ENCODE results near the gene CACNB1.

Gene CACNB1

DNA sequence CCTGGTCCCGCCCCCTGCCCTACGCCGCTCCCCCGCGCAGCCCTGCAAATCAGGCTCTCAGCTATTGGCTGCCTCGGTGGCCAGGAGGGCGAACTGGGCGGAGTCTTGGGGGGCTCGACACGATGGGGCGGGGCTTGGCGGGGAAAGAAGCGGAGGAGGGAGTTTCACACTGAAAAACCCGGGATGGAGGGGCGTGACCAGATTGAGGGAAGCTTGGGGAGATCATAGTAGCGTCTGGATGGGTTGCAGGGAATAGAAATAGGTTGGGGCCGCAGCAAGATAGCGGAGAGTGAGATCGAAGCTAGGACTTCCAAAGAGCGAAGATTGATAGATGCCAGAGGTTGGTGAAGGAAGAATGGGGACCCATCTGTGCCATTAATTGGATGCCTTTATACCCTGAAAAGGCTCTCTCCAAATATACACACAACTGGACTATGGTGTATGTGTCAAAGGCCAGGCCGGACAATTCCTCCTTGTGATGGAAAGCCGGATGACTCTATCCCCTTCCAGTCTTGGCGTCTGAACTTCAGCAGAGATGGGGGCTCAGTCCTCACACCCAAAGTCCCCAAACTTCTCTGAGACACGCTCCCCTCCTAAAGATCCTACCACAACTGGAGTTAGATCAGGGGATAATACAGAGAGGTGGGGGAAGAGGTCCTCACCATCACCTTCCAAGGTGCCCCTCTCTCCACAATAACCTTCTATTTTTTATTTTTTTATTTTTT is 28.7 kb upstream of the CACNB1 start:
- DNase-seq, result peak; percentile 70

DNA sequence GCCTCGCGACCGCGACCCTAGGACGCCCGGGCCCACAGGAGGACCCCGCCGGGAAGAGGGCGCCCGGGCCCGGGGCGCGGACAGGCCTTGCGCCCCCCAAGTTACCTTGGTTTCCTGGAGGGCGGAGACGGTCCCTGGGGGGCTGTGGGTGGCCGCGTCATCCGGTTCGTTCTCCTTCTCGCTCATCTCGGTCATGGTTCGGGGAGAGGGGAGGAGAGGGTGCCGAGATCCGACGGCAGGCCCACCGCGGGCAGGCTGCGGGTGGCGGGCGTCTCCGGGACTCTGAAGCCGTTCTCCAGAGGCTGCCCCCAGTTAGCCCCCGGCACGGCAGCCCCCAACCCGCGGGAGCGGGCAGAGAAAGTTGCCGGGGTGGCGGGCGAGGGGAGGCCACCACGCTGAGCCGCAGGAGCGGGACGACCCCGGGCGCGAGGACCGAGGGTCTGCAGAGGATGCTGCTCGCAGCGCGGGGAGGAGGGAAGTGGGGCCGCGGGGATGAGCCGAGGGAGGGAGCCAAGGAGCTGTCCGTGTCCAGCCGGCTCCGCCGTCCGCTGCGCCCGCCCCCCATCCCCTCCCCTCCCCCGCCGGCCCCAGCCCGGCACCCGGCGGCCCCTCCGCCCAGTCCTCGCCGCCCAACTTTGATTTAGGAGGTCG is 28.0 kb upstream of the CACNB1 start, which contains the start of gene STAC2:
Gene STAC2, minus strand, starts transcription at position 638 of the 651 bp plus-strand sequence. Its CDS starts 443 bp downstream, at position 195.
- no peak for DNase-seq

DNA sequence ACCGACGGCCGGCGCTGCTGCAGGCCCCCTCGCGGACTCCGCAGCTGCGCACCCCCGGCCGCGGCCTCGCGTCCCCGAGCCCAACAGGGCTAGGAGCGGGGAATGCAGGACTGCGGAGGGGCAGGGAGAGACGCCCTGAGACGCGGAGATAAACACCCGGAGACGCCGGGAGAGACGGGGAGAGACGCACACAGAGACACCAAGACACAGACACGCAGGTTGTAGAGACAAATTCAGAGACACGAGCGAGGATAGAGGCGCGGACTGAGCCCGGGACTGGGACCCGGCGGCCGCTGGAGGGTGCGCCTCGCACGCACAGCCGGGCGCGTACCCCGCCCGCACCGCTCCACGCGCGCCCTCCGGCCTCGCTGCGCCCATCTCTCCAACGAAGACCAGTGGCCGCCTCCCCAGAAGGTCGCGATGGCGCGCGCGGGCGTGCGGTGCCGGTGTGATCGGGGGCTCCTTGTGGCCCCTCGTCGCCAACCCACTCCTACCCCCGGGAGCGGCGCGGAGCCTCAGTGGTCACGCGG is 27.4 kb upstream of the CACNB1 start:
- DNase-seq, result no peak

DNA sequence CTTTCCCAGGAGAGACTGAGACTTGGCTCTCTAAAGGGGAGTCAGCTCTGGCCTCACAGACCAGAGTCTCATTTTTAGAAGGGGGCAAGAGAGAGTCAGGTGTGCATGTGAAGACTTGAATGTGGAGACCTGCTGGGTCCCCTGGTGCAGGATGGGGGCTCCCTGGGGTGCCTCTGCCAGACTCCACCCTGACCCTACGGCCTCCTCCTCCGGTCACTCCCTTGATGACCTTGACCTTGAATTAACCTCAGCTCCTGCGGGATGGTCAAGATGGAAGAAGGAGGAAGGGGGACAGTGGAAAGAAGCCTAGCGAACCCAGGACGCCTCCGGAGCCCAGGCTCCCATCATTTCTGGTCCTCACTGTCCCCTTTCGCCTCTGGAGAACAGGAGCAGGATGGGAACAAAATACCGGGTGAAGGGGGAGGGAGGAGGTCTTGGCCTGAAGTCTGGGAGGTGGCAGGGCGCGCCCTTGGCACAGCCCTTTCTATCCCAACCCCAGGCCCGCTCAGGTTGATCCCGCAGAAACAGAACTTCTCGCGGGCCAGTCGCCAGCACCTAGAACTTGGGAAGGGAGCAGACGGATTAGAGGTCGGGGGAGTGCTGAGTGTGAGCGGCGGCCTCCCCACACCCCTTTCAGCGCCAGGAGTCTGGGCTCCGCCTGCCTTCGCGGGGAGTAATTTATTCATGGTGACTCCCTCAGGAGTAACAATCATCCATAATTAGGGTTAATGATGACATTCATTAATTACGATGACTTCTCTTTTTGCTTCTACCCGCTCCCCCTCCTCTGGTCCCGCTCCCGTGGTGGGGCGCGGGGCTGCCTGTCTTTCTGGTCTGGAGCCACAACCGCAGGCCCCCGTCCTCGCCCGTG is 26.7 kb upstream of the CACNB1 start:
- no peak for DNase-seq

DNA sequence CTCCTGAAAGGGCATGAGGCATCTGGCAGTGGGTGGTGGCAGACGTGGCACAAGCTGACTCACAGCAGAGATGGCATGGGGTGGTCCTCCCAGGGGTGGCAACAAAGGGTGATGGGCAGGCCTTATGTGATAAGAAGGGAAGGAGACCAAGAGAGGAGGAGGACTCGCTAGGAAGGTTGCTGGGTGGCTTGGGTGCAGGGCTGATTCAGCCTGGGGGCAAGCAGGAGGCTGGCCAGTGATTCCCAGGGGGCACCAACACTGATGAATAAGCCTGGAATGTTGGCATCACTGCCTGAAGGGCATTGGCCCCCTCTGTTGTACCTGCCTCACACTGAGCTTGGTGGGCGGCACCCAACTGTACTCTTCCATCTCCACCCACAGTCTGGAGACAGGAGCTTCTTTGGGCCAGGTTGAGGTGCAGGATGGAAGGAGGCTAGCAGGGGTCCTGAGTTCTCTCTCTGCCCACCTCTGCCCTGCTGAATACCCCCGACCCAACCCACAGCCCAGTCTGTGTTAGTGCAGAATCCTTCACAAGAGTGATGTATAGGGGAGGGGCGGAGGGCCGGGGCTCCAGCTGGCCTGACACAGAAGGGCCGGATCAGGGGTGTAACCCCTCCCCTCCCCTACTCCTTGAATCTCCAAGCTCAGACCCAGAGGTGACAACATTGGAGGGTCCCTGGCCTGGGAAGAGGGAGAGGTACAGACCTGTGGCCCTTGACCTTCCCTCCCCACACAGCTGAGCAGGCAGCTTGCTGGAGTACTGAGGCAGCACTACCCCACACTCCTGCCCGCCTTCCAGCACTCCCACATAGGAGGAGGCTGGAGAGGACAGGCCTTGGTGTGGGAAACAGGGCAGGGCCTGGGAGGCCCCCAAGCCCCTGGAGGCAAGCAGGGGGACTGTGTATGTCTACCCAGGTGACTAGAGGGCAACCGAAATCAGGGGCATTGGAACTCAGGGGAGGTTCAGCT is 25.7 kb upstream of the CACNB1 start:
- peak; percentile 36 for DNase-seq

DNA sequence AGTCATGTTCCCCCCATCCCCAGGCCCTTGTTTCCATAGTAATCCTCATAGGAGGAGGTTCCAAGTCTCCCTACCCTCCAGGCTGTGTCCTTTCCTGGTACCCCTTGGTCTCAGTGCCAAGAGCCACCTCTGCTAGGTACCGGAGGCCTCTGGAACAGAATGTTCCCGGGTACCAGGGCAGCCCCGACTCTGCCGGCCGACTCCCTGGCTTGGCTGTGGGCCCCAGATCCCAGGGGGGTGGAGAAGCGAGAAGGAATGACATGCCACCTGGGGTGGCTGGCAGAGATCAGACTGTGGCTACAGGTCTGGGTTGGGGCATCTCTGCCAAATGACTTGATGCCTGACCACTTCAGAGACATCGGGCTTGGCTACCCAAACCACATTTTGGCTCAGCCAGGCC is 24.7 kb upstream of the CACNB1 start:
- no peak for DNase-seq

DNA sequence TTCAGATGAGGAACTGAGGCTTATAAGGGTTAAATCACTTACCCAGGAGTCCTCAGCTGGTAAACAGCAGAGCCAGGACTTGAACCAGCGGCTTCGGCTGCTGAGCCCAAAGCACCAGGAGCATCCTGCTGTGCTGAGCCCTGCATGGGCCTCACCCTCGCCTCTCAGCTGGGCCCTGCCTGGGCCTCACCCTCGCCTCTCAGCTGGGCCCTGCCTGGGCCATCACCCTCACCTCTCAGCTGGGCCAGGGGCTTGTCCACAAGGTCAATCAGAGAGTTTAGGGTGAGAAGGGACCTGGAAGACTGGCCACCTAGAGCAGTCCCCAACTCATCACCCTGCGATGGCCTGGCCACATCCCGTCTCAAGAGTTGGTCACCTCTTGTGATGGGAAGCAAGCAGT is 24.1 kb upstream of the CACNB1 start:
- no peak for DNase-seq

DNA sequence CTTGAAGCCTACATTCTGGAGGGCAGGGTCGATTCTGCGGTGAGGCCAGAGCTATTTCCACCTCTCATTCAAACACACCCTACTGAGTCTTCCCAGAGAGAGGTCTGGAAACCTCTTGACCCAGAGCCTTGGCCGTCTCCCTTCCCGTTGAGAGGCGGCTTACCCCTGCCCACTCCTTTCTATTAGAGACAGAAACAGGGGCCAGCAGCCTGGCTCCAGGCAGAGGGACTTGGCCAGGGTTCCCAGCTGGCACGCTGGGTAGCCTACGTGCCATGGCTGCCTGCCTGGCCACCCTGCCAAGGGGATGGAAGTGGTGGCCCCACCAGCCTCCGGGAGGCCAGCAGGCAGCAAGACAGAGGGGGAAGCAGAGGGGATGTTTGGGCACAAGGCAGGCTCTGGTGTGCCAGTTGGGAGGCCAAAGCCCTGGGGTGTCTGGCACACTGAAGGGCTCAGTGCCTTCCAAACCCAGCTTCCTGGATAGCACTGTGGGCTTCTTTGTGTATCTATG is 22.2 kb upstream of the CACNB1 start:
- no peak for DNase-seq

DNA sequence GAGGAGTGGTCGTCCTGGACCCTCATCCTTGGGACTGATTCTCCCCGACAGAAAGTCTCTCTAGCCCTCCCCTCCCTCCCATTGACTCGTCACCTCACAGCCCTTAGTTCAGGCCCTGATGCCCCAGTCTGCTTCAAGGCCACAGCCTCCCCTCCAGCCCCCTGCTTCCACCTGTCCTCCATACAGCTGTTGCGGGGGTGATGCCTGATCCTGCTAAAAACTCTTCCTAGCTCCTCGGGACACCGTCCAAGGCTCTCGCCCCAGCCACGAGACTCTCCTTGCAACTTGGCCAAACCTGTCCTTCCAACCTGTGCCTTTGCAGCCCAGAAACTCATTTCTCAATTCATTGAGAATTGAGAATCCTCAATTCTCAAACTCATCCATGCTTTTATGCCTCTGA is 21.4 kb upstream of the CACNB1 start:
- no peak for DNase-seq

DNA sequence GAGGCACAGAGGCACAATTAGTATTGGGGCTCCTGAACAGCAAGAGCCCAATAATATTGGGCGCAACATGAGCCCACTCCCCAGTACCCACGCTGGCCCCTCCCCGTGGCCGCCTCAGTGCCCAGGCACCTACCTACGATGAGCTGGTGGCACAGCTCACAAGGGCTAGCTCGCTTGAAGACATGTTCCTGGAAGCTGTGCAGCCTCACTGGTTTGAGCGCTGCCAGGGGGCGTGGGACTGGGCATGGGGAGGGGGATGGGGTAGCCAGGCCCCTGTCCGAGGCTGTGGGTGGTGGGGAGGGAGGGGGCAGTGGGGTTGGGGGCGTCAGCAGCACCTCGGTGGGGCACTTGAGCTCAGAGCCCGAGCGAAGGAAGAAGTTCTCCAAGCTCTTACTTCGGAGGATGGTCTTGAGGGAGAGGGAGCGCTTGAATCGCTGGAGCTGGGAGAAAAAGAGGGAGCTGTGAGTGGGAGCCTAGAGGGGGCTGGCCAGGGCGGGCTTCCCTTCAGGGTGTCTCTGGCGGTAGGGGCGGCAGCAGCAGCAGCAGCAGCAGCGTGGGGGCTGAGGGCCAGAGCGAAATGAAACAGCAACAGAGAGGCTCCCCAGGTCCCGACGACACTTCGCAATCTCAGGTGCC is 20.4 kb upstream of the CACNB1 start:
- no peak for DNase-seq

DNA sequence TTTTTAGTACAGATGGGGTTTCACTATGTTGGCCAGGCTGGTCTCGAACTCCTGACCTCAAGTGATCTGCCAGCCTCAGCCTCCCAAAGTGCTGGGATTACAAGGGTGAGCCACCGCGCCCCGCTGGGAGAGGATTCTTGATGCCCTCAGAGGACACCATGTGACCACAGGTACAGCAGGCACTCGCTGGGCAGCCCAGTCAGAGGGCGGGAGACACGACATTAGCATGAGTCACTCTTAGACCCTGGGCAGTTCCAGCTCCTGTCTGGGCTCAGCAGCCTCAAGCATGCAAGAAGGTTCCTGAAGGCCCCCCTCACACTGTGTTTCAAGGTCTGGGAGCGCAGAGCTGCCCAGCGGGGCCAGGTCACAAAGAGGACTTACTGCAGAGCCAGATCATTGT is 16.4 kb upstream of the CACNB1 start:
- peak; percentile 60 for DNase-seq

DNA sequence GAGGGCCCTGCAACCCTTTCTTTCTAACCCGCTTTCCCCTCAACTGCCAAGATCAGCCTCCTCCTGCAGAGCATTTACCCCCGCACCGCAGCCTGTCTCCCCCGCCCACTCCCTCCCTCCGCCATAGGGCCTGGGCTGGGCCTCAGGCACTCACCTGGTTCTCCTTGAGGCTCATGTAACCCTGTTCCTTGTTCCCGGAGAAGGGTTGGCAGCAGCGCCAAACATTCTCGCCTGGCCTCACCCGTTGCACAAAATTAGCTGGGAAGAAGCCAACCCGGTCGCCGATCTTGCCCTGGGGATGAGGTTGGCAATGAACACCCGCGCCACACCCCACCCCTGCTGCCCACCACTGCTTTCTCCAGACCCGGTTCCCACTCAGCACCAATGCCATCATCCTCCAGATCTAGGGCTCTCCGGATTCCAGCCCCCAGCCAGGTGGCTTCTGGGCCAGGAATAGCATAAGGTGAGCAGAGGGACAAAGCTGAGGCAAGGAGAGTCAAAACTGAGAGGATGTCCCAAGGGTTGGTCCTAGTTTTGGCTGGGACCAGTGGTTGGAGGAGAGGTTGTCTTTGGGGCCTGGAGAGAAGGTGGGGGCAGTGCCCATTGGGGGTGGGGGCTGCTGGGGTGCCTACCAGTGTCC is 15.5 kb upstream of the CACNB1 start:
- no peak for DNase-seq

DNA sequence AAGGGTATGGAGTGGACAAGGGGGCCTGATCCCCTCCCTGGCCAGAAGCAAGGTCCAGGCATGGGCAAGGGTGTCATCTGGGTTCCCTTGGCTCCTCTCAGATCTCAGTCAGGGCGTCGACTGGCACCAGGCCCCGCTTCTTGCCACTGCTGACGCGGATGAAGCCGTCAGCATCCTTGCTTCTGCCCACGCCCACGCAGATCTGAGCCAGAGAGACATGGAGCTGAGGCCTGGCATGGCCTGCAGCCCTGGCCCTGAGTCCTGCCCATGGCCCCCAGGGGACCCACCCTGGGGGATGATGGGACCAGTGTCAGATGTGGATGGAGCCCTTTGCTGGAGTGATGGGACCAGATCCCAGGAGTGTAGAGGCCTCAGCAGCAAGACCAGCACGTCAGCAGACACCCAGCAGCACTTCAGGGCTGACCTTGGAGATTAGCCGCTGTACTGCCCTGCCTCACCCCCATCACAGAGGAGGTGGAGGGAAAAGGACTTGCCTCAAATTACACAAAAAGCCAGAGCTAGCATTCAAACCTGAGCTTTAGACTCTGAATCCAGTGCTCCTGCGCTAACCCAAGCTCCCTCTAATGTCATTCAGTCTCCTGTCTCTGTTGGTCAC is 14.8 kb upstream of the CACNB1 start:
- no peak for DNase-seq

DNA sequence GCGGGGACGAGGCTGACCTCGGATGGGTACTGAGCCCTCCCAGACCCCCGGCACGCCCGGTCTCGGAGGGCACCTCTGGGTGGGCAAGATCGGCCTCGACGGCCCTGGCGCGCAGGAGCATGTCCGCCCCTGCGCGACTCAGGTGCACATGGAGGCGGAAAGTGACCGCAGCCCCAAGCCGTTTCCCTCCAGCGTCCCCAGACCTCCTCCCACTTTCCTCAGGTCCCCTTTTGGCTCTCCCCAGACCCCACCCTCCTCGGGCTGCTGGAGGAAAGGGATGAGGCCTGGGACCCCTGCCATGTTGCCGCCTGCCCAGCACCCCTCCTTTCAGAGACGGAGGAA is 12.6 kb upstream of the CACNB1 start:
- DNase-seq, result no peak

DNA sequence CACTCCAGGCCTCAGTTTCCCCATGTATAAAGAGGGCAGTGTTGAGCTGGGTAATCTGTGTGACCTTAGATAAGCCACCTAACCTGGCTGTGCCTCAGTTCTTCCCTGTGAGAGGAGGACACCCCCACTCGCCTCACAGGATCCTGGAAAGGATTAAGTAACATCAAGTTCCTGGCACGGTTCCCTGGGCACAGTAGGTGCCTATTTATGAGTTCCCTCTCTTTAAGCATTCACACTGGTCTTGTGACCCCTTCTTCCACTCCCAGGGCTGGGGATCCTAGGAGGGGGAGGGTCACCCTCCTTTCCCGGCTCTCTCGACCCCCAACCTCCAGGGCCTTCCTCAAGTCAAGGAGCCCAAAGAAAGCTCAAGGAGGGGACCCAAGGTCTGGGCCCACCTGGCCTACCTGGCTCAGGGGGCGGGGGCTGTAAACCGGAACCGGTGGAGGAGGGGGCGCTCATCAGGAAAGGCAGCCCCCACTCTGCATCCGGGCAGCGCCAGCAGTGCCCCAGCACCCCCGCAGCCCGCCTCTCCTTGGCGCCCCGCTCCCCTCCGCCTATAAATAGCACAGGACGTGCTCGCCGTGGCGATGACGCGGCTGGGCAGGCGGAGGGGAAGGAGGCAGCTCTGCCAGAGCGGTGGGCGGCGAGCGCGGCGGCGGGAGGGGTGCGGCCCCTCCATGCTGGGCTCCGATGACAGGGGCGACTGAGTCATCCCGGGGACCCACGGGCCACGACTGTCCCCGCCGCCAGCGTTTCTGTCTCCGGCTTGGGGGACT is 12.0 kb upstream of the CACNB1 start:
- DNase-seq, result peak; percentile 79

DNA sequence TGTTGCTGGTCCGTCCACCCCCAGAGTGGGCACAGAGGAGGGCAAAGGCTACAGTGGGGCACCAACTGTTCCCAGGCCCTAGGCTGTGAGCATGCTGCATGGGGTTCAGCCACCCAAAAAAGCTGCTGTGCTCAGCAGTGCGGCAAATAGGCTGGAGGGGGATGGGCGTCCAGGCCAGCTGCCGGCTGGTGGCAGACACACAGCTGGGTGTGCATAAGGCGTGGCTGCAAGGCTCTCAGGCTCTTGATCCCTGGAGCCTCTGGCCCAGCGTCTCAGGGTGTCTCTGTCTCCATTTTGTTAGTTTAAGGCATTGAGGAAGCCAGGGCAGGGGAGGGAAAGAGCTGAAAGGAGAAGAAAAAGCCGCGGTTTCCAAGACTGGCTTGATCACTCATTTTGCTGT is 11.4 kb upstream of the CACNB1 start:
- DNase-seq, result peak; percentile 22

DNA sequence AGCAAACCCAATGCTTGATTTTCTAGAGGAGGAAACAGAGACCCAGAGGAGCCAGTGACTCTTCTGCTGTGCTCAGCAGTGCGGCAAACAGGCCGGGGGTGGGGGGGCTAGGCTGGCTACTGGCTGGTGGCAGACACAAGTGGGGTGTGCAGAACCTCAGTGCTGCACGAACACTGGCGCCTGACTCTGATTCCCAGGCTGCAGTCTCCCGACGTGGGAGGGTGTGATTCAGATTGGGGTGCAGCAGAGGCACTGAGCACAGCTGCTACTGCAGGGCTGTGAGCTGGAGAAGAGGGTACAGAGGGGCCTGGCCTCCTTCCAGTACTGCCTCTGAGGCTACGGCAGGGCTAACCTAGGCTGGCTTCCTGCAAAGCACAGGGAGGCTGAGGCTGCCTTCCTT is 10.7 kb upstream of the CACNB1 start:
- DNase-seq, result no peak

DNA sequence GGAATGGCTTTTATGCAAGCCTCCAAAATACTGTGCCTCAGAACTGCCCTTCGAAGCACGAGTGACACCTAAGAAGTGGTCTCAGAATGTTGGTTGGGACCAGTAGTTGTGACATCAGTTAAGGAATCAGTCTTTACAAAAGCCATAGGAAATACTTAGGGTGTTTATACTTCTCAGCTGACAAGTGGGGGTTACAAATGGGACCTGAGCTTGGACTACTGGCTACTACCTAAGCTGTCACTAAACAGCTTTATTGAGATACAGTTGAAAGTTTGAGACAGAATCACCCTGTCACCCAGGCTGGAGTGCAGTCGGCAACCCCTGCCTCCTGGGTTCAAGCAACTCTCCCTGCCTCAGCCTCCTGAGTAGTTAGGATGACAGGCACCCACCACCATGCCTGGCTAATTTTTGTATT is 7.7 kb upstream of the CACNB1 start:
- DNase-seq, result no peak

DNA sequence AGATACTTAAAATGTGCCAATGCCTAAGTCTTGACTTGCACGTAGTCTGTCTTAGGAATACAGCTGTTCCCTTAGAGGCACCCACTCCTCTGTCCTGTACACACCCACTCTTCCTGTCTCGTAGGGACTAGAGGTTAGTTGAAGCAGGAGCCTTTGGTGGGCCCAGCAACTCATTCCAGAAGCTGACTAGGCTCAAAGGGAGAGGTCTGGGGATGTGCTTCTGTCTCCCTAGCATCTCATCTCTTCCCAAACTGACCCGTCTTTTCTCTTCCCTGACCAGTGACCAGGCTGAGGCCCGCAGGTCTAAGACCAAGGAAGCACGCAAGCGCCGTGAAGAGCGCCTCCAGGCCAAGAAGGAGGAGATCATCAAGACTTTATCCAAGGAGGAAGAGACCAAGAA is 6.8 kb upstream of the CACNB1 start:
- DNase-seq, result no peak
